Measurements from ENCODE around the gene AP5Z1.

AP5Z1 gene

GRCh38 chr7:4787947-4788626 lies 12.7 kb downstream of the AP5Z1 start:
- no peak for ATAC-seq (ENCODE audit: insufficient read depth, low read depth)
- H3K36me3 ChIP-seq (ENCODE audit: insufficient read depth, low read length), result peaks cover 88% of the 10 kb centered on the region
- H4K20me1 ChIP-seq (ENCODE audit: insufficient read depth, low read length), result peaks cover 7% of the 10 kb centered on the region; the same call in 1 of the 2 replicates

GRCh38 chr7:4788627-4789189 lies 13.3 kb downstream of the AP5Z1 start:
- H3K4me1 ChIP-seq (ENCODE audit: insufficient read depth, low read length), result no peaks in the 10 kb centered on the region
- DNase-seq (no peak), ATAC-seq (ENCODE audit: insufficient read depth, low read depth) (no peak)
- H3K36me3 ChIP-seq (ENCODE audit: insufficient read depth, low read length), result peaks cover 84% of the 10 kb centered on the region
- no peak for TF ChIP-seq EZH2 (IDR thresholded peaks at IDR 0.05; ENCODE audit: borderline replicate concordance, low read depth, low read length, severe bottlenecking)
- no peak for TF ChIP-seq CTCF (IDR thresholded peaks at IDR 0.05; ENCODE audit: borderline replicate concordance, extremely low read depth, low read length, poor library complexity, severe bottlenecking)
- peaks cover 2% of the 10 kb centered on the region; the same call in 1 of the 2 replicates for H4K20me1 ChIP-seq (ENCODE audit: insufficient read depth, low read length)
- no peak overlapping the region for H3K27ac ChIP-seq (ENCODE audit: low read length)
- no peaks in the 10 kb centered on the region for H3K27me3 ChIP-seq (ENCODE audit: insufficient read depth, low read length, poor library complexity)
- H3K4me3 ChIP-seq (ENCODE audit: low read depth in 1 of 2, low read length in 2 of 2), result no peak overlapping the region
- H3K9ac ChIP-seq (ENCODE audit: low read depth, low read length), result no peak overlapping the region
- H3K9me3 ChIP-seq (ENCODE audit: insufficient read depth, low read length, severe bottlenecking), result no peaks in the 10 kb centered on the region
- H2AFZ ChIP-seq (ENCODE audit: low read depth, low read length), result no peak overlapping the region
- H3K4me2 ChIP-seq (ENCODE audit: insufficient read depth, low read length), result no peak overlapping the region
- no peaks in the 10 kb centered on the region for H3K79me2 ChIP-seq (ENCODE audit: insufficient read depth, low read length)

More at GRCh38 chr7:4787947-4788626, 12.7 kb downstream of the AP5Z1 start:
- TF ChIP-seq CTCF (IDR thresholded peaks at IDR 0.05; ENCODE audit: borderline replicate concordance, extremely low read depth, low read length, poor library complexity, severe bottlenecking), result no peak
- Histone ChIP-seq H3K4me1 (ENCODE audit: insufficient read depth, low read length) (no peaks in the 10 kb centered on the region), H3K27ac (ENCODE audit: low read length) (no peak overlapping the region), H3K9me3 (ENCODE audit: insufficient read depth, low read length, severe bottlenecking) (no peaks in the 10 kb centered on the region), H3K4me3 (ENCODE audit: low read depth in 1 of 2, low read length in 2 of 2) (no peak overlapping the region), H3K9ac (ENCODE audit: low read depth, low read length) (no peak overlapping the region), H2AFZ (ENCODE audit: low read depth, low read length) (no peak overlapping the region), H3K4me2 (ENCODE audit: insufficient read depth, low read length) (no peak overlapping the region), H3K79me2 (ENCODE audit: insufficient read depth, low read length) (no peaks in the 10 kb centered on the region), H3K27me3 (ENCODE audit: insufficient read depth, low read length, poor library complexity) (no peaks in the 10 kb centered on the region)
- DNase-seq, result no peak

- no peak for ATAC-seq (ENCODE audit: insufficient read depth, low read depth)
- no peak overlapping the region for H3K27ac ChIP-seq (ENCODE audit: low read length)
- H2AFZ ChIP-seq (ENCODE audit: low read depth, low read length), result no peak overlapping the region
- H3K79me2 ChIP-seq (ENCODE audit: insufficient read depth, low read length), result no peaks in the 10 kb centered on the region
- H4K20me1 ChIP-seq (ENCODE audit: insufficient read depth, low read length), result no peaks in the 10 kb centered on the region; the same call in 1 of the 2 replicates
- no peak overlapping the region for H3K9ac ChIP-seq (ENCODE audit: low read depth, low read length)
- H3K4me3 ChIP-seq (ENCODE audit: low read depth in 1 of 2, low read length in 2 of 2), result no peak overlapping the region
- no peak overlapping the region for H3K4me2 ChIP-seq (ENCODE audit: insufficient read depth, low read length)
- TF ChIP-seq CTCF (IDR thresholded peaks at IDR 0.05; ENCODE audit: borderline replicate concordance, extremely low read depth, low read length, poor library complexity, severe bottlenecking) (no peak), EZH2 (IDR thresholded peaks at IDR 0.05; ENCODE audit: borderline replicate concordance, low read depth, low read length, severe bottlenecking) (no peak)
- DNase-seq, result no peak
- no peaks in the 10 kb centered on the region for H3K4me1 ChIP-seq (ENCODE audit: insufficient read depth, low read length)
- no peaks in the 10 kb centered on the region for H3K9me3 ChIP-seq (ENCODE audit: insufficient read depth, low read length, severe bottlenecking)
- H3K36me3 ChIP-seq (ENCODE audit: insufficient read depth, low read length), result peaks cover 76% of the 10 kb centered on the region
- no peaks in the 10 kb centered on the region for H3K27me3 ChIP-seq (ENCODE audit: insufficient read depth, low read length, poor library complexity)
Measured at GRCh38 chr7:4789194-4790077, 14.0 kb downstream of the AP5Z1 start.

All from DND-41 (cell line).